ENCODE data around the gene FAM170B.
A peak's percentile ranks its signal among the peaks of the same experiment; 100 is the strongest.

The FAM170B gene

GRCh38 chr10:49168831-49169500 lies 35.1 kb upstream of the FAM170B start:
- no peak for DNase-seq

GRCh38 chr10:49168171-49168540 lies 34.3 kb upstream of the FAM170B start:
- DNase-seq = no peak

DNA sequence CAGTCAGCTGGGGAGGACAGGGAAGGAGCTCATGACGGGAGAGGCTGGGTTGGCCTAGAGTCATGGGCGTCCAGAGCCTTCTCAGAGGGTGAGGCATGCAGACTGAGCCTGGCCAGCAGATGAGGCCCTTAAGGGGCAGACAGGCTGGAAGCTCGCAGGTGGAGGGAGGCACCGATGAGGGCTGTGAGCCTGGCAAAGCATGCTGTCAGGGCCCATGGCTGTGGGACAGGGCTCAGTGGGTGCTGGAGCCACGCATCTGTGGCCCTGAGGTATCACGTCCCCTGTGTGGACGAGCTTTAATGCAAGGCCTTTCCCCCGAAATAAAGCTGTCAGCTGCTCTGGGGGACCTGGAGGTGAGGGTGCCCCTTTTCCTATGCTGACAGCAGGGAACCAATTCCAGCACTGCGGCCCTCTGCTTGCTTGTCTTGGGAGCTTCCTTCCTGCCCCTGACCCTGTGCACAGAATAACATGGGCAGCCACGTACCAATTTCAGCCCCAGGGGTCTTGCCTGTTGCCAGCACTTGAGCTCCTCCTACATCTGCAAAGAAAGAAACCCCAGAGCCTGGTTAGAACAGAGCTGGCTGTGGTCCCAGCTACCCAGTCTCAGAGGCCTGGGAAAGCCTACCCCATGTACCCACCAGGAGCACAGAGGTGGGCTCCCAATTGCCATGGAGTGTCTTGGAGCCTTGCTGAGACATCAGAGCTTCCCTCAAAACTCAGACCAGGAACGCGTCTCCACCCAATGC lies 33.8 kb upstream of the FAM170B start:
- no peak for DNase-seq

GRCh38 chr10:49166484-49167400 lies 32.9 kb upstream of the FAM170B start:
- no peak for DNase-seq

DNA sequence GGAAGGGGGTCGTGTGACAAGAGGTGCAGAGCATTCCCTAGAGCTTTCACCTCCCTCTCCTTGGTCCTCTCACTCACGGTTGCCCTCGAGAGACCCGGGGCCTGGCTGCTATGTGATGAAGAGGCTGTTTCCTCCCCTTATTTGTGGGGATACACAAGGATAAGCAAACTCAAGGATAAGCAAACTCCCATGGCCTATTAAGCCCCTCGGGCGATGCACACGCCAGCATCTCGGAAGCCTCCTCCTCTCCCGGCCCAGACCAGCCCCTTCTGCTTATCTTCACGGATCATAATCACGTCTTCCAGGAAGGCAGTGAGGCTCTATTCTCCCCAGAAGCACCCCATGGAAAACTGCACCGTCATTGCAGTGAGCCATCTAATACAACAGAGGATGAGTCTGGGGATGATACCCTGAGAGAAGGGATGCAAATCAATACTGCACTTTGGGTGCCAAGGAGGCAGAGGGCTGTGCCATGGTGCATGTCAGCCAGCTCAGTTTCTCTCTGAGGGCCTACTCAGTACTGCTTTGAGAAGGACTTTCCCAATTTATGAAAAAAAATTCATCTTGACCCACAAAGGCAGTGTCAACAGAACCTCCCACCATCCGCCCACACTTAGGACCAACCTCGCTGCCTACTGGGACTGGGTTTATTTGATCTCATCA lies 32.1 kb upstream of the FAM170B start:
- DNase-seq = no peak

DNA sequence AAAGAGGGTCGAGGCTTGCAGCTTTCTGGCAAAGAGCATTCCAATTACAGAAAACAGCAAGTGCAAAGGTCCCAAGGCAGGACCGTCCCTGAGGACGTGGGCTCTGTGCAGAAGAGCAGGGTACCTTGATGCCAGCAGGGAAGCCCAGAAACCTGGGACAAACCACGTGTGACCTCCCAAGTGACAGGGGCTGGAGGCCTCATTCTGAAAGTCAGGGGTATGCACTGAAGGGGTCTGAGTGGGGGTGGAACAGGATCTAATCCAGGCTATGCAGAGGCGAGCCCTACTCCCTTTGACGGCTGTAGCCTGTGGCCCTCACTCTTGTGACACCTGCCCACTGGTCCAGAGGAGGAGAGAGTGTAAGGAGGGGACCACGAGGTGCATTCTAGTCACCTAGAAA lies 31.4 kb upstream of the FAM170B start:
- no peak for DNase-seq

- peak; percentile 34 to 39 for DNase-seq
Measured at GRCh38 chr10:49164559-49165188, 30.9 kb upstream of the FAM170B start.

DNA sequence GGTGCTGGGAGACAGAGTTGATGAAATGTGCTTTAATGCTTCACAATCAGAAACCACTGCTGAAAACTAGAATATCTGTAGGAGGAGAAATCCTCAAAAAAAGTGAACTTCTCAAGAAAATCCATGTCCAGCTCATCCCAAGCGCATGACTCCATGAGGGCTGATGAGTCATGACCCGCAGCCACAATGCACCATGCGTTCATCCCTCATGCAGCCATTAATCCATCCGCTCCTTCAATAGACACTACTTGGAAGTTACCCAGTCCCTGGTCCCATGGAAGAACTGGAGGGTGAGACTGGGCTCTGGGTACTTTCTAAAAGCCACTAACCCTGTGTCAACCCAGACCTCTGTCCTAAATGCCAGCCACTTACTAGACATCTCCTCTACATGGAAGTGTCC lies 29.9 kb upstream of the FAM170B start:
- no peak for DNase-seq

DNA sequence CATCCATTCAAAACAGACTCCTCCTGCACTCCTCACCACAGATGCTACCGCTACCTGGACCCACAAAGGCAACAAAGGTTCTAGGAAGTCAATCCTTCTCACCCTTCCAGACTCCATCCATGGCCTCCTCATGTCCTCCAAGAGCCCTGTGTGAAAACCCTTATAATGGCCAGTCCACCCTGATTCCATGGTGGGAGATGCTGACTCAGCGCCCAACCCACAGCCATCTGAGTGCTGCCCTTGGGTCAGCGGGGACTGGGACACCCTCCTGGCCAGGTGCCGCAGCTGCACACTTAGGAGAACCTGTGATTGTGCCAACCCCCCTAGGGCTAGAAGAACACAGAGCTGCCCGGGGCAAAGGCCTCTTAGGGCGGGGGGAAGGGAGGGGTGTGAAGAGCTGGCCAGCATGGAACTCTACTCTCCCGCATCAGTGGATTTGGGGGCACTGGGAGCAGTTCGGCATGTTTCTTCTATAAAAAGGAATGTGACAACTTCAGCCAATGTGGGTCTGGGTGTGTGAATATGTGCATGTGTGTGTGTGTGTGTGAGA lies 29.0 kb upstream of the FAM170B start:
- no peak for DNase-seq

GRCh38 chr10:49162063-49162462 lies 28.2 kb upstream of the FAM170B start:
- no peak for DNase-seq

DNA sequence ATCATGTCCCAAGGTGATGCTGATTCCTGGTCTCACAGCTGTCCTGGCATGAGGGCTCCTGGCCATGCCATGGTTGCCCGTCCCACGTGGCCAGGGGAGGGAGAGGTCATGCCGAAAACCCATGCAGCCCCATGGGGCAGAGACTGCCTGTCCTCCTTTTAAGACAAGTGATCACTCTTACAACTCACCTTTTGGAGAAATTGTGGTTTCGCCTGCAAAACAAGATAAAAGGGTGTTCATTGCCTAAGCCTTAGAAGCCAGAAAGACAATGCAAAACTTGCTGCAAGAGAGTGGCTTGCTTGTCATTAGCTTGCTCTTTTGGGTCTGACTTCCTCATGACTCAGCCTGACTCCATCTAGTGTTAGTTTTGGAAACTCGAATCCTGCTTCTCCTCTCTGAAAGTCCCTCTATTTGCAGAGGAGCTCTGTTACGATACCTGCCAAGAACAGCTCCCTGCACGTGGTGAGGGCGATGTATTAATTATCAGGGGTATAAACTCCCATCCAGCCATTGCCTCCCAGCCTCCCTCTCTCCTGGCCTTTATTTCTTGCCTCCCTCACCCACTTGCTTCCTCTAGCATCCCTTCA lies 27.7 kb upstream of the FAM170B start:
- no peak for DNase-seq

DNA sequence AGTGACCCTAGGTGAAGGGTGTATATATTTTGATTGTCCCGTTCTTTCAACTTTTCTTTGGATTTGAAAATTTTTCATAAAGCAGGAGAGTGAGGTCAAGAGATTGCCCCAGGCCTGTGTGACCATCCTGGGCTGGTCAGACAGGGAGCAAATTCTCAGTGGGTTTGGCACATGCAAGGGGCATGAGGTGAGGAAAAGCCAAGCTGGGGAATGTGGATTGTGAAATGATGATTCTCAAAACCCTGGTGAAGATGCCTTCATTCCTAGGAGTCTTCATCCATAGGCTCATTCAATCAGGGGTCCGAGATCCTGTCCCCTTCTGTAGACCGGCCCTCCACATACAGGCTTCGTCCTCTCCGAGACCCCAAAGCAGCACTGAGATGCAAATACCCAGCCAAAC lies 27.0 kb upstream of the FAM170B start:
- DNase-seq = no peak

DNA sequence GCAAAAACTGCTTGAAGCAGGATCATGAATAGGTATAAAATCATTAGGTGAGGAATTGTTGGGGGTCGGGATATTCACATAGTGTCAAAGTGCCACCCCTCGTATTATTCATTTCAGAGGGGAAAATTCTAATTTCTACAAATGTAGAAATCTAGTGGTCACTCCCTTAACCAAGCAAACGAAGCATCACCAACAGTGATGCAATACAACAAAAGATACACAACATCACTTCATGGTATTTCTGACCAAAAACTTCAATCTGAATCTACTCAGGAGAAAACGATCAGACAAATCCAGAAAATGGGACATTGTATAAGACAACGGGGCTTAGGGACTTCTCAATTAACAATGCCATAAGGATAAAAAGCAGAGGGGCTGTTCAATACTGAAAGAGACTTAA lies 26.3 kb upstream of the FAM170B start:
- no peak for DNase-seq

DNA sequence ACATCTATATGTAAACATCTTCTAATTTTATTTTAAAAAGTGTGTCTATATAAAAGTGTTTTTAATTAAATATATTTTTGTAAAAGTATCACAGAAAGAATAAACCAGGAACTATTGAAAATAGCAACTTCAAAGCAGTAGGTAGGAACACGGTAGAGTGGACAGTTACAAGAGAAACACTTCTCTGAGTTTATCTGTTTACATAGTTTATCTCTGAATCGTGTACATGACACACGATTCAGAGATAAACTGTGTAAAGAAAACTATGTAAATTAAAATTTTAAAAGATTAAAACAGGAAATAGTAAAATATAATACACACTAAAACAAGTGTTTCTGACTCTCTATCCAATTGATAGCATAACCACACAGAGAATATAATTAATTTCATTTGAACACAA lies 25.1 kb upstream of the FAM170B start:
- DNase-seq = no peak

GRCh38 chr10:49158404-49158803 lies 24.6 kb upstream of the FAM170B start:
- no peak for DNase-seq

DNA sequence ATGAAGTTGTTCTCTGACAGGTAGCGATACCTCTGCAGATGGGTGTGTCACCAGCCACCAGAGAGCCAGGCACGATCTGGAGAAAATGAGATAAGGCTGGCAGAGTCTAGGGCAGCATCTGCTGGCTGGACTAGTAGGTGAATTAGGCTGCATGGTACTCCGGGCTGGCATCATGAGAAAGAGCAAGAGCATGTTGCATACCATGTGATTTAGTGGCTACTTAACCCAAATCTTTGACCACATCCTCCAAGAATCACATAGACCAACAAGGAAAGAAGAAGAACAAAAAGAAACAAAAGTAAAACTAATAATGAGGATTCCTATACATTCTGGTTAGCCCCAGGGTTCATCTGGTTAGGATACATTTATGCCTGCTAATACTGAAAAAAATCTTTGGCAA lies 23.4 kb upstream of the FAM170B start:
- no peak for DNase-seq

- no peak for DNase-seq
Measured at GRCh38 chr10:49154641-49155040, 20.8 kb upstream of the FAM170B start.

DNA sequence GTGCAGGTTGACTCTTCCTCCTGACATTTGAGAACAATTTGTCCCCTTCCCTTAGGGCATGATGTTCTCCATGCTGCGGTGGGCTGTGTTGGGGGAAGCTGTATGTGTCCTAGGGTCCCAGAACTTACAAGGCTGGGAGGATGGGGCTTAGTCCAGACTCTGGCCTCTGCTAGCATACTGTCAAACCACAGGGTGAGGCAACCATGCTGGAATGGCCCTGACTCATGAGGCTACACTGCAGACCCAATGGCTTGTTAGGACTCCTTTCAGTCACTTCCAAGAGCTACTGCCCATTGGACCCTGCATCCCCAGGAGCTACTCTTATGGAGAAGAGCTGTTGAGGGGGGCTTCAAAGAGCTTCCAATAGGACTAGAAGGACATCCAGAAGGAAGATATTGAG lies 20.1 kb upstream of the FAM170B start:
- no peak for DNase-seq

GRCh38 chr10:49153115-49153514 lies 19.3 kb upstream of the FAM170B start:
- DNase-seq = no peak

DNA sequence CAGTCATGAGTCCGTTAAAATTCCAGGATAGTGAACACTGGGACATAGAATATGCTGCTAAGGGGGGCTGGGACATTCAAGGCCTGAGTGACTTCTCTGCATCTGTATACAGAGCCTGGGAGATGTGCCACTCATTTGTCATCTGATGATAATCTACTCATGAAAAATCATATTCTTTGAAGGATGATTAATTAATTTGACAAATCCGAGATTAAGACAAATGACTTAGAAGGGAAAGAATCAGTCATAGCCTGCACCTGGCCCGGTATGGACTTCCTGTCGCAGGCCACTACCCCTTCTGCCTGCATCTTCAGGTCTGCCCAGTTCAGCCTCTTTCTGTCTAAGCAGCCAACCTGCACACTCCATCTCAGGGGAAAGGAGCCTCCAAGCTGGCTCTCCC lies 18.8 kb upstream of the FAM170B start:
- no peak for DNase-seq

DNA sequence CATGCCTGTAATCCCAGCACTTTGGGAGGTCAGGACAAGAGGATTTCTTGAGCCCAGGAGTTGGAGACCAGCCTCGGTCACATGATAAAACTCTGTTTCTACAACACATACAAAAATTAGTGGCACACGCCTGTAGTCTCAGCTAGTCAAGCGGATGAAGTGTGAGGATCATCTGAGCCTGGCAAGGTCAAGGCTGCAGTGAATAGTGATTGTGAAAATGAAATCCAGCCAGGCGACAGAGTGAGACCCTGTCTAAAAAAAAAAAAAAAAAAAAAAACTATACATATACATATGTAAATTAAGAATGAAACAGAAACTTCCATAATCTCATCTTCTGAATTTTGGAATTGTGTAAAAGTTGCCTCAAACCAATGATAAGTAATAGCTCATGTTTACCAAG lies 18.2 kb upstream of the FAM170B start:
- DNase-seq = no peak

DNA sequence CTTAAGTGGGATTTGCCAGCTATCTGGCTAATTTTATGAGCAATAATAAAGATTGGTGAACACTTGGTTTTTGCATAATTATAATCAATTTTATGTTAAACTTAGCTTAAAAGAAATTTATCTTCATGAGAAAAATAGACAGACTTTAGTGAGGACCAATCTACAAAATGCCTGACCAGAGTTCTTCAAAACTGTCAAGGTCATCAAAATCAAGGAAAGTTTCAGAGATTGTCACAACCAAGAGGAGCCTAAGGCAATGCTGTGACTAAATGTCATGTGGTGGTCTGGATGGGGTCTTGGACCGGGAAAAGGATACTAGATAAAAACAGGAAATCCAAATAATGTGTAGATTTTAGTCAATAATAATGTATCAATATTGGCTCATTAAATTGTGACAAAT lies 17.7 kb upstream of the FAM170B start:
- DNase-seq = no peak
